Measurements from ENCODE around the gene LAMTOR4.
"Not testable (repeated sequence)": the region's sequence is repeated elsewhere in the genome, so short reads cannot be mapped to it uniquely, and the experiment has no call there.

Gene LAMTOR4

DNA sequence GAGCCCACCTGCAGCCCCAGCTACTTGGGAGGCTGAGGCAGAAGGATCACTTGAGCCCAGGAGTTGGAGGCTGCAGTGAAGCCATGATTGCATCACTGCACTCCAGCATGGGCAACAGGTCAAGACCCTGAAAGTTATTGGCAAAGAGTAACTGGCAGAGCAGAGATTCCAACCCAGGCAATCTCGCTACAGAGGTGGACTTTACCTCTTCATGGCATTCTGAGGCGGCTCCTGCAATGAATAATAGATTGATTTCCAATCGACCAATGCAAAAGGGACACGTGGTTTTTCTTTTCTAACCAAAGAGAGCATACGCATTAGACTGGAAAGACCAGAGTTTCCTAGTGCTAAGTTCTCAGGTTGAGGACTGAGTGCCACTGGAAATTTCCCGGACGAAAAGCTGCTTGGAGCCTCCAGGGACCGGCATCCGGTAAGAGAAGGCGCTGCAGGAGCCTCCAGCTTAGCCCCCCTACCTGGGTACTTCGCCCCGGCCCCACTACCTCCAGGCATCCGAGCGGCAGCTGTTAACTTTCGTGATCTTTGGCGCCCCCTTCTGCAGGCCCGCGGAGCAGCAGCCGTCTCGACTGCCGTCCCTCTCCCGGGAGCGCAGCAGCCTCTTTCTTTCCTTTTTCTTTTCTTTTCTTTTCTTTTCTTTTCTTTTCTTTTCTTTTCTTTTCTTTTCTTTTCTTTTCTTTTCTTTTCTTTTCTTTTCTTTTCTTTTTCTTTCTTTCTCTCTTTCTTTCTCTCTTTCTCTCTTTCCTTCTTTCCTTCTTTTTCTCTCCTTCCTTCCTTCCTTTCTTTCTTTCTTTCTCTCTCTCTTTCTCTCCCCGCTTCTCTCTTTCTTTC lies 17.9 kb upstream of the LAMTOR4 start:
- Mint-ChIP-seq H3K27ac (no peak overlapping the region), H3K4me3 (no peak overlapping the region), H3K4me1 (ENCODE audit: low read depth) (peaks cover 26% of the 10 kb centered on the region), H3K27me3 (no peaks in the 10 kb centered on the region), H3K9me3 (ENCODE audit: low read depth) (no peaks in the 10 kb centered on the region), H3K36me3 (no peaks in the 10 kb centered on the region)

- H3K36me3 Mint-ChIP-seq: no peaks in the 10 kb centered on the region
- H3K27ac Mint-ChIP-seq: no peak overlapping the region
- H3K4me3 Mint-ChIP-seq: no peak overlapping the region
Observed at GRCh38 chr7:100132126-100132525, 16.6 kb upstream of the LAMTOR4 start.

DNA sequence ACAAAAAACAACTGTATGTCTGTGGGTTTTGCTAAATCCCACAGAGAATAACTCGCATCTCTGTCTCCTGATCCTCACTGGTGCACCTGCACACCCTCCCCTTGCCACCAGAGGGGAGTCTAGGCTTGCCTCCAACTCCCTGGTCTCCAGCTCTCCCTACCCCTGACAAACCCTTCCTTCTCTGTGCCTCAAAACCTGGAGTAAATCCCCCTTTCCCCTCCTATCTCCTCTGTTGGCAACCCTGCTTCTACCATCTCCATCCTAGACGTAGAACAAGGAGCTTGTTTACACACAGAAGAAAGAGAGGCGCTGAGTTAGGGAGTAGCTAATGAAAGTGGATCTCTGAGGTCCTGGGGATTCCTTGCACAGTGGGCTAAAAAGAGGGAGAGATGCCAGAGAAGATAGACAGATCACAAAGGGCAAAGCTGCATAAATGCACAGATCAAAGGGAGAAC lies 16.0 kb upstream of the LAMTOR4 start:
- H3K27me3 Mint-ChIP-seq: no peaks in the 10 kb centered on the region
- no peak overlapping the region for H3K27ac Mint-ChIP-seq
- H3K4me3 Mint-ChIP-seq: no peak overlapping the region

More at GRCh38 chr7:100132126-100132525, 16.6 kb upstream of the LAMTOR4 start:
- Mint-ChIP-seq H3K9me3 (ENCODE audit: low read depth) (no peaks in the 10 kb centered on the region), H3K4me1 (ENCODE audit: low read depth) (peaks cover 18% of the 10 kb centered on the region), H3K27me3 (no peaks in the 10 kb centered on the region)

DNA sequence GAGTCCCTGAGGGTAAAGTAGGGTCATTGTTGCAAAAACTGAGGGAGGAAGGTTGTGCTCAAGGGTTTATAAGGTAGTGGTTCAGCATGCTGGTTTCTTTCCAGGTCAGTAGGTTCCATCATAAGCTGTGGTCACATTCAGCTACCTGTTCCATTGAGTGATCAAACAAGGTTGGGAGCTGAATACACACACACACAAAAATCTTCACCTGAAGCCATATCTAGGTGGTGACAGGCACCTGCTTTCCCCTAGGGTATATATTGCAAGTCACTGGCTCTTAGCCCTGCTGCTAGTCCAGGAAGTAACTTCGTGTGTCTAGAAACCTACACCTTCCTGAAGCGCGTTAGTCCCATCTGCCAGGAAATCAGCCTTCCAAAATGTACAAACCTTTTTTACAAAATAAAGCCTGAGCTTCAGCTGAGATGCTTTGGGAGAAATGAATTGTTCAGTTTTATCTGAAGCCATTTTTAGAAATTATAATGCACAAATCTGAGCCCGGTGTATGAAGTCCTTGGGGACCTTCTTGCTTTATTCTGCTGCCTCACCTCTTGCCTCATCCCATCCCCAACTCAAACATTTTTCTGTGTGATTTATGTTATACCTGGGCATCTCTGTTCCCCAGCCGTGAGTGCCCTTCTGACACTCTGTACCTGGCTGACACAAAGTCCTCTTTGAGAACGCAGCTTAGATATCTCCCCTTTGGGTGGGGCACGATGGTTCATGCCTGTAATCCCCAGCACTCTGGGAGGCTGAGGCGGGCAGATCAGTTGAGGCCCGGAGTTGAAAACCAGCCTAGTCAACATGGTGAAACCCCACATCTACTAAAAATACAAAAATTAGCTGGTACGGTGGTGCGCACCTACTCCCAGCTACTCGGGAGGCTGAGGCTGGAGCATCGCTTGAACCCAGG lies 10.6 kb upstream of the LAMTOR4 start:
- H3K27me3 Mint-ChIP-seq: no peaks in the 10 kb centered on the region
- peaks cover 11% of the 10 kb centered on the region for H3K4me1 Mint-ChIP-seq (ENCODE audit: low read depth)
- H3K36me3 Mint-ChIP-seq: peaks cover 2% of the 10 kb centered on the region
- no peak overlapping the region for H3K4me3 Mint-ChIP-seq
- H3K9me3 Mint-ChIP-seq (ENCODE audit: low read depth): no peaks in the 10 kb centered on the region
- peak overlapping the region; percentile 76 for H3K27ac Mint-ChIP-seq

More for the DNA sequence above, 16.0 kb upstream of the LAMTOR4 start:
- Mint-ChIP-seq H3K9me3 (ENCODE audit: low read depth) (no peaks in the 10 kb centered on the region), H3K36me3 (no peaks in the 10 kb centered on the region), H3K4me1 (ENCODE audit: low read depth) (peaks cover 19% of the 10 kb centered on the region)

- Mint-ChIP-seq H3K36me3 (peaks cover 2% of the 10 kb centered on the region), H3K9me3 (ENCODE audit: low read depth) (no peaks in the 10 kb centered on the region), H3K4me3 (no peak overlapping the region), H3K27ac (no peak overlapping the region), H3K4me1 (ENCODE audit: low read depth) (peaks cover 11% of the 10 kb centered on the region), H3K27me3 (no peaks in the 10 kb centered on the region)
Observed at GRCh38 chr7:100141555-100141949, 7.2 kb upstream of the LAMTOR4 start.

- Mint-ChIP-seq H3K4me1 (ENCODE audit: low read depth) (peaks cover 11% of the 10 kb centered on the region), H3K9me3 (ENCODE audit: low read depth) (no peaks in the 10 kb centered on the region), H3K4me3 (no peak overlapping the region), H3K27me3 (no peaks in the 10 kb centered on the region), H3K27ac (no peak overlapping the region), H3K36me3 (peaks cover 2% of the 10 kb centered on the region)
Observed at GRCh38 chr7:100142461-100142860, 6.3 kb upstream of the LAMTOR4 start.

- H3K27ac Mint-ChIP-seq; H3K4me3 Mint-ChIP-seq; H3K9me3 Mint-ChIP-seq (ENCODE audit: low read depth); H3K36me3 Mint-ChIP-seq; H3K27me3 Mint-ChIP-seq: not testable (repeated sequence)
- peaks cover 21% of the 10 kb centered on the region for H3K4me1 Mint-ChIP-seq (ENCODE audit: low read depth)
Observed at GRCh38 chr7:100146350-100146749, 2.4 kb upstream of the LAMTOR4 start.

GRCh38 chr7:100147278-100147677 lies 1.4 kb upstream of the LAMTOR4 start:
- H3K27ac Mint-ChIP-seq: no peak overlapping the region
- H3K4me1 Mint-ChIP-seq (ENCODE audit: low read depth): peaks cover 29% of the 10 kb centered on the region
- H3K9me3 Mint-ChIP-seq (ENCODE audit: low read depth): no peaks in the 10 kb centered on the region
- H3K36me3 Mint-ChIP-seq: peaks cover 4% of the 10 kb centered on the region
- no peaks in the 10 kb centered on the region for H3K27me3 Mint-ChIP-seq
- no peak overlapping the region for H3K4me3 Mint-ChIP-seq

- Mint-ChIP-seq H3K36me3 (peaks cover 4% of the 10 kb centered on the region), H3K4me3 (peak overlapping the region; percentile 95), H3K27me3 (no peaks in the 10 kb centered on the region), H3K4me1 (ENCODE audit: low read depth) (peaks cover 33% of the 10 kb centered on the region), H3K27ac (peak overlapping the region; percentile 92), H3K9me3 (ENCODE audit: low read depth) (no peaks in the 10 kb centered on the region)
Observed at GRCh38 chr7:100148225-100148558, 526 bp upstream of the LAMTOR4 start.

DNA sequence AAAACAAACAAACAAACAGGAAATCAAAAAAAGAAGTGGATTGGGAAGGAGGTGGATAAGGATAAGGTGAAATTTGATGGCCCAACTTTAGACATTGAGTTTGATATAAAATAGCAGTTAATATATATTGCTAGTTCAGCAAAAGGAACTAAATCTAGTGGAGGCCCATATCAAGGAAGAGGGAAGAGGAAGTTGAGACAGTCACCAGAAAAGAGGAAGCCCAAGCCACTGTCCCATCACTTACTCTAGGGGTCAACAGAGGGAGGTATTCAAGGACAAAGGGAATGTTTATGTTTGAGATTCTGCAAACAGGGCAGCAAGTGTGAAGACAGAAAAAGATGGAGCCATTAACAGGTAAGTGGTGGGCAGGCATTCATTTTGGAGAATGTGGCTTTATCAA lies 3.7 kb downstream of the LAMTOR4 start:
- Mint-ChIP-seq H3K9me3 (ENCODE audit: low read depth) (no peaks in the 10 kb centered on the region), H3K27ac (peak overlapping the region; percentile 66), H3K27me3 (no peaks in the 10 kb centered on the region), H3K4me1 (ENCODE audit: low read depth) (peaks cover 61% of the 10 kb centered on the region), H3K4me3 (no peak overlapping the region), H3K36me3 (peaks cover 4% of the 10 kb centered on the region)

DNA sequence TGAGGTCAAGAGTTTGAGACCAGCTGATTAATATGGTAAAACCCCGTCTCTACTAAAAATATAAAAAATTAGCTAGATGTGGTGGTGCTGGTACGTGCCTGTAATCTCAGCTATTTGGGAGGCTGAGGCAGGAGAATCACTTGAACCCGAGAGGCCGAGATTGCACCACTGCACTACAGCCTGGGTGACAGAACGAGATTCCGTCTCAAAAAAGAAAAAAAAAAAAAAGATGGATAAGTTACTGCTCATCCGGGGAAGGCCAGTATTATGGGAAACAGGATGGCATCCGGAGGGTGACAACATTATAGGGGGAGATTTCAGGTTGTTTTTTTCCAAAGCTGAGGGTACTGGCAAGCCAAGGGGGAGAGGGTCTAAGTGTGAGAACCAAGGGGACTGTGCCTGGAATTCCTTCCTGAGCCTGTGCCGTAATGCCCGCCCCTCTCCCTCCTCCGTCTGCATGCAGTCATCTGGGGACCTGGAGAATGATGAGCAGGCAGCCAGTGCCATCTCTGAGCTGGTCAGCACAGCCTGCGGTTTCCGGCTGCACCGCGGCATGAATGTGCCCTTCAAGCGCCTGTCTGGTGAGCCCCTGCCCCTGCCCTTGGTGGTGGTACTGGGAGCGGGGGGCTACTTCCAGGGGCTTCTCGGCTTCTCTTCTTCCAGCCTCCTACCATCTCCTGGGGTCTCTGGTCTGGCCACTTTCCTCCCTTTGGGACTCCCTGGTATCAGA lies 4.4 kb downstream of the LAMTOR4 start:
- Mint-ChIP-seq H3K36me3 (peaks cover 4% of the 10 kb centered on the region), H3K4me3 (peak overlapping the region; percentile 10), H3K4me1 (ENCODE audit: low read depth) (peaks cover 64% of the 10 kb centered on the region)

DNA sequence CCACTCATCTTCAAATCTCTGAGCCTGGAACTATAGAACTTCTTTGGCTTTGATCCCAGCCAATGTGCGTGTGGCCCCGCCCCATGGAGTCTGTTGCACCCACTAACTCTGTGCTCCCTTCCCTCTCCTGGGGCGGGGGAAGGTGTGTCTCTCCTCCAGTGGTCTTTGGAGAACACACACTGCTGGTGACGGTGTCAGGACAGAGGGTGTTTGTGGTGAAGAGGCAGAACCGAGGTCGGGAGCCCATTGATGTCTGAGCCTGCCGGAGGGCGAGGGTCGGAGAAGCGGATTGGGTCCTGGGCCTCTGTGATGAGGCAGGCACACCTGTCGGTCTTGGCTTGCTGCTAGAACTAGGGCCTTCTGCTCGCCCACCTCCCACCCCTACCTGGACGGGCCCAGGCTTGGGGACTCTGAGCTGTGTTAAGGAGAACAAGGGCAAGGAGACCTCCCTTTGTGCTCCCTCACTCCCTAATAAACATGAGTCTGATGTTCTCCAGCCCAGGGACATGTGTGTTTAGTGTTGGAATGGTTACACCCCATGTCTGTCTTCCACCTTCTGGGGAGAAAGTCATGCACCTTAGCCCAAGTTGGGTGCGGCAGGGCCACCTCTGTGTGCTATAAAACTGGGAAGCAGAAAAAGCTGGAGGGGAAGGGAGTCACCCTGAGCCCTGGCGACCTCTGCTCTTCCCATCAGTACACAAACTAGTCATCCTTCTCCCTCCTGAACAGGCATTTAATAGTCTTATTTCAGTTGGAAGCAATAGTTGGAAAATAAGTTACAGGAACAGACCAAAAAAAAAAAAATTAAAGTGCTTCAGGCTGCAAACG lies 5.2 kb downstream of the LAMTOR4 start:
- Mint-ChIP-seq H3K4me1 (ENCODE audit: low read depth) (peaks cover 58% of the 10 kb centered on the region), H3K9me3 (ENCODE audit: low read depth) (no peaks in the 10 kb centered on the region)

More for the DNA sequence above, 4.4 kb downstream of the LAMTOR4 start:
- peak overlapping the region; percentile 66 for H3K27ac Mint-ChIP-seq
- H3K27me3 Mint-ChIP-seq: no peaks in the 10 kb centered on the region
- H3K9me3 Mint-ChIP-seq (ENCODE audit: low read depth): no peaks in the 10 kb centered on the region

DNA sequence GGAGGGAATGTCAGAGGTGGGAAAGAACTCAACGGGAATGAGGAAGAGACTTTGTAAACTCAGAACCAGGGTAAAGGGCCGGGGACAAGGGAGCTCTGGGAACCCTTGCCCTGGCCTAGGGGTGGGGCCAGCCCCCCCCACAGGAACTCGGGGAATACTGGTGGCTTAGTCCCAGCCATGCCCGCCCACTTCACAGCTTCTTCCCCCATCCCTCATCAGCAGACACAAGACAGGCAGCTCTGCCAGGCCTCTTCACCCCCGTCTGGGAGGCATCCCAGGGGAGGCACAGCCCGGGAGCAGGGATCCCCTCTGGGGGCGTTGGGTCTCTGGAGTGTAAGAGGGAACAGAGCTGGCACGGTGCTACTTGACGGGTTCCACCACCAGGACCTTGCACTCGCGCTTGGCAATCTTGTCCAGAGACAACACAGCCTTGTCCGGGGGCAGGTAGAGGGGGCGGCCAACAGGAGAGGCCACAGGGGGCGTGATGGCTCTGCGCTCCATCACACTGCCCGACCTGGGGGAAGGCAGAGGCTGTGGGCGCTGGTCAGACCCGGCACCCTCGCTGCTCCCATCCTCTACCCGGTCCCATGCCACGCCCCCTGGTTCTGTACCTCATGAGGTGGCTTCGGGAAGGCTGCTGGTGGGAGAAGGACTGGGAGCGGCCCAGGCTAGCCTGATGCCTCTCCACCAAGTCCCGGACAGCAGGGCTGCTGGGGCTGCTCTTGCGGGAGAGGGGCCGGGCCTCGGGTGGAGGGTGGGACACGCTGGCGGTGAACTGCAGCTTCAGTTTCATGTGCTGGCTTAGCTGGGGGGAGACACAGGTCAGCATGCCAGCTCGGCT lies 6.2 kb downstream of the LAMTOR4 start:
- Mint-ChIP-seq H3K27me3 (no peaks in the 10 kb centered on the region), H3K9me3 (ENCODE audit: low read depth) (no peaks in the 10 kb centered on the region), H3K4me1 (ENCODE audit: low read depth) (peaks cover 59% of the 10 kb centered on the region), H3K27ac (no peak overlapping the region), H3K4me3 (no peak overlapping the region), H3K36me3 (peaks cover 4% of the 10 kb centered on the region)

More for the DNA sequence above, 5.2 kb downstream of the LAMTOR4 start:
- H3K4me3 Mint-ChIP-seq: no peak overlapping the region
- H3K27me3 Mint-ChIP-seq: no peaks in the 10 kb centered on the region
- H3K36me3 Mint-ChIP-seq: peaks cover 4% of the 10 kb centered on the region
- H3K27ac Mint-ChIP-seq: peak overlapping the region; percentile 66

Measured in activated naive CD8-positive, alpha-beta T cell (primary cell).